ENCODE data around the gene PTPN6.

DNA sequence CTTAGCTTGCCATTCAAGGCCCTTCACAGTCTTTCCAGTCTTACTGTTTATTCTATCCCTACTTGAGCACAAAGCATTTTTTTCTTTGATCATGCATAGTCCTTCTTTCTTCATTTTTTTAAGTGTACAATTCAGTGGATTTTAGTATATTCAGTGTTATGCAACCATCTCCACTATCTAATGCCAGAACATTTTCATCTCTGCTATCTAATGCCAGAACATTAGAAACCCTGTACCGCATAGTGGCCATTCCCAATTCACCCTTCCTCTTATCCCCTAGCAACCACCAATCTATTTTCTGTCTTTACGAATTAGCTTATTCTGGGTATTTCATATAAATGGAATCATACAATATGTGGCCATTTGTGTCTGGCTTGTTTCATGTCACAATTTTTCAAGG lies 53.7 kb downstream of the PTPN6 start:
- no peak for TF ChIP-seq POLR2A (IDR thresholded peaks at IDR 0.05)
- TF ChIP-seq POLR2AphosphoS5 (IDR thresholded peaks at IDR 0.05) = no peak

All from suprapubic skin (tissue), 4 donors.